SJSA1 (cell line): Measurements from ENCODE around the gene FGGY. TPM values are rescaled to one million over a fixed set of nuclear protein-coding genes. Genes with fewer than 3 reads are reported as not detected.

ENCODE experiments used
- DNase-seq, 2 experiments: peaks; one replicate each; pipeline ENCODE4 v3.0.0-alpha.2; 2015 to 2020; ENCODE audit warnings: low spot score in 2 of 2, low read depth in 1 of 2
- H3K27ac ChIP-seq: fragments of 250-450 bp; sonication (Bioruptor Pico); 2 replicates; pipeline ENCODE4 v1.5.1; 2020; ENCODE audit warnings: mild to moderate bottlenecking, moderate library complexity
- H3K27me3 ChIP-seq: fragments of 250-450 bp; sonication (Bioruptor Pico); replicated peaks from 2 replicates; pipeline ENCODE4 v1.5.1; 2020; ENCODE audit warnings: mild to moderate bottlenecking, moderate library complexity
- H3K36me3 ChIP-seq: fragments of 250-450 bp; sonication (Bioruptor Pico); 2 replicates; pipeline ENCODE4 v1.5.1; 2020; ENCODE audit warnings: mild to moderate bottlenecking
- H3K4me1 ChIP-seq: fragments of 250-450 bp; sonication (Bioruptor Pico); replicated peaks from 2 replicates; pipeline ENCODE4 v1.6.1; 2021; ENCODE audit warnings: mild to moderate bottlenecking
- H3K4me3 ChIP-seq: fragments of 250-450 bp; sonication (Bioruptor Pico); 2 replicates; pipeline ENCODE4 v1.5.1; 2020; ENCODE audit warnings: mild to moderate bottlenecking
- H3K9me3 ChIP-seq: fragments of 250-450 bp; sonication (Bioruptor Pico); replicated peaks from 2 replicates; pipeline ENCODE4 v1.5.1; 2020; ENCODE audit warnings: mild to moderate bottlenecking
- total RNA-seq: library from RNA; depleted of rRNA; stranded (reverse); fragments of >200 nt; shearing (Covaris generic); gene quantifications from 2 replicates; pipeline ENCODE4 v1.2.3, GENCODE V29; 2014

FGGY gene
- total RNA-seq, 1 experiment from 2014 or later: 9.0 TPM

DNA sequence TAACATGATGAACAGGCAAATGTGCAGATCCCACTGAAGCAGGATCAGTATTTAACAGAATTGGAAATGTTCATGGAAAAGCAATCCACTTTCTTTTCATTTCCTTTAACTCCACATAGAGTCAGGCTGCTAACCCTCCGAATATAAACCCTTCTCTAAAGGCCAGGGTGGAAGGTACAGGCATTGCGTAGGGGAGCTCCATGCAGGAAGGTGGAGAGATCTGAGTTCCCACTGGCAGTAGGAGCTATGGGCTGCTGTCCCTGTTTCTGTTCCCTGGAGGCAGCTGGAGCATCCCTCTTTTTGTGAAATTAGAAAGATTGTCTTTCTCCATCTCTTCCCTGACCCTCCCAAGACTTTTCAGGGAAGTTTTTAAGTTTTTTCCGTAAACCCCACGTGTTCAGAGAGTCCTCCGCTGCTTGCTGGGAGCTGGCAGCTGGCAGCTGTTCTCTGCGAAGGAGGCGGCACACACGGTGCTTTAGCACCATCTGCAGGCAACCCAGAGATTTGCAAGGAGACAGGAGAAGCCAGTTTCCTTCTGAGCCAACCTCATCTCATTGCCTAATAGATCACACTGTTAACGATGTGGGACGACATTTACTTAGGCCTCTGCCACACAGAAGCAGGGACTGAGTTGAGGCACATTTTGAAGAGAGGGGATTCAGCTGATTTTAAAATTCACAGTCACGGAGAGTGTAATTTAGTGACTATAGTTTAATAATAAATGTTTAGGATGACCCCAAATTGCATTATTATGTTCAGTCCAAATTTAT, 462.4 kb downstream of the FGGY start:
- H3K36me3 ChIP-seq: no peaks in the 10 kb centered on the region
- no peaks in the 10 kb centered on the region for H3K27me3 ChIP-seq
- H3K9me3 ChIP-seq: no peaks in the 10 kb centered on the region
- DNase-seq: peak; percentile 75 to 76
- H3K4me1 ChIP-seq: peaks cover 11% of the 10 kb centered on the region
- no peak overlapping the region for H3K27ac ChIP-seq
- H3K4me3 ChIP-seq: no peak overlapping the region

DNA sequence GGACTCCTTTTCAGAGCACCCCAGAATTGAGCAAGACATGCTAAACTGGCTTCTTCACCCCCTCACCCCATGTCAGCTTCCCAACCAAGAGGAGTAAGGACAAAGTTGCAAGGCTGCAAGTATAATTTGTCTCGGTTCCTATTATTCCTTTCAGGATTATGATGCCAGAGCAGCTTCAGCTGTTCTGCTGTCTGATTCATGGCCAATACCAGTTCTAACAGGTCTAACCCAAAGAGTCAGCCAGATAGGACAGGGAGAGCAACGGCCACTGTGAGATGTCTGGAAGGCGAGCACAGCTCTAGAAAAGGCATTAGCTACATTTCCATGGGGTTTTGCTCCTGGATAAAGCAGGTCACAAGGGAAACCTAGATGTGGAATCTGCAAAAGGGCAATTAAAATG, 464.5 kb downstream of the FGGY start:
- H3K4me3 ChIP-seq: no peak overlapping the region
- no peaks in the 10 kb centered on the region for H3K27me3 ChIP-seq
- no peaks in the 10 kb centered on the region for H3K9me3 ChIP-seq
- DNase-seq: no peak
- H3K4me1 ChIP-seq: peaks cover 6% of the 10 kb centered on the region
- H3K36me3 ChIP-seq: no peaks in the 10 kb centered on the region
- no peak overlapping the region for H3K27ac ChIP-seq

DNA sequence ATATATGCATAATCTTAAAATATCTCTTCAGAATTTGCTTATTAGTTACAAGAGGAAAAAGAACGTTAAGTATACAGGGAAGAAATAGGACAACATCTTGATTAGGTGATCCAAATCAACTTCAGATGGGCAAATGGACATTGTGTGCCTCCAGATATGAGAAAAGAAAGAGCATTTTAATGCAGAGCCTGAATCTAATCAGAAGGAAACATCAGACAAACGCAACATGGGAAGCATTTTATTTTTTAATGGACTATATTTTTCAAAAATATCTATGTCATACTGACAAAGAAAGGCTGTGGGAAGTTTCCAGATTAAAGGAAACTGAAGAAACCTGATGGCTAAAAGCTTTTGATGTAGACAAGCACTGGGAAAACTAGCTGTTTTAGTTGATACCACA, 466.5 kb downstream of the FGGY start:
- Histone ChIP-seq H3K9me3 (no peaks in the 10 kb centered on the region), H3K4me1 (peaks cover 6% of the 10 kb centered on the region), H3K27me3 (no peaks in the 10 kb centered on the region), H3K27ac (no peak overlapping the region), H3K36me3 (no peaks in the 10 kb centered on the region), H3K4me3 (no peak overlapping the region)
- no peak for DNase-seq

DNA sequence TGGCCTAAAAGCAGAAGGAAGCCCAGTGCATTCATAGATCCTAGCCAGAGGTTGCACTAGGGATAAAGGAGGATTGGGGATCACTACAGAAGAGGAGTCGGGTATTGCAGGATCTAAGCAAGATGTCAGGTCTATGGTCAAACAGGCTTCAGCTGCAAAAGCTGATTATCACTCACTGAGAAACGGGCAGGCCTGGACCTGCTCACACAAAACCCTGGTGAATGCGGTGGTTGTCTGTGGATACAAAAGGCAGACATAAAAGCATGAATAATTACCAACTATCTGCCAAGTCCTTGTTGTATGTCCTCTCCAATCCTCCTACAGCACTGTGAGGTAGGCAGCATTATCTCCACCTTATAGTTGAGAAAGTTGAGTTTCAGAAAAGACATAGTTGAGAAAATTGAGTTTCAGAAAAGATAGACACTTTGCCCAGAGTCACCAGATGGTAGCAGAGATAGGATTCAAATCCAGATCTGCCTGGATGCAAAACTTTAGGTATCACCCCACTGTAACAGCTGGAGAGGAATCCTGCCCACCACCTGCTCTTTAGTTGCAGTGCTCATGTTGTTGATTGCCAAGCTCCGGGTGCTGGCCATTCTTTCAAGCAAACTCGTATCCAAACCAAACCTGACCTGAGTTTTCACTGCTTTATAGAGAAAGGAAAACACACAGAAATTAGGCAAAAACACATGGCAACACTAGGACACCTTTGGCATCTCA, 468.3 kb downstream of the FGGY start:
- Histone ChIP-seq H3K27ac (no peak overlapping the region), H3K4me3 (no peak overlapping the region), H3K27me3 (no peaks in the 10 kb centered on the region), H3K4me1 (no peaks in the 10 kb centered on the region), H3K36me3 (no peaks in the 10 kb centered on the region), H3K9me3 (no peaks in the 10 kb centered on the region)
- DNase-seq: no peak

DNA sequence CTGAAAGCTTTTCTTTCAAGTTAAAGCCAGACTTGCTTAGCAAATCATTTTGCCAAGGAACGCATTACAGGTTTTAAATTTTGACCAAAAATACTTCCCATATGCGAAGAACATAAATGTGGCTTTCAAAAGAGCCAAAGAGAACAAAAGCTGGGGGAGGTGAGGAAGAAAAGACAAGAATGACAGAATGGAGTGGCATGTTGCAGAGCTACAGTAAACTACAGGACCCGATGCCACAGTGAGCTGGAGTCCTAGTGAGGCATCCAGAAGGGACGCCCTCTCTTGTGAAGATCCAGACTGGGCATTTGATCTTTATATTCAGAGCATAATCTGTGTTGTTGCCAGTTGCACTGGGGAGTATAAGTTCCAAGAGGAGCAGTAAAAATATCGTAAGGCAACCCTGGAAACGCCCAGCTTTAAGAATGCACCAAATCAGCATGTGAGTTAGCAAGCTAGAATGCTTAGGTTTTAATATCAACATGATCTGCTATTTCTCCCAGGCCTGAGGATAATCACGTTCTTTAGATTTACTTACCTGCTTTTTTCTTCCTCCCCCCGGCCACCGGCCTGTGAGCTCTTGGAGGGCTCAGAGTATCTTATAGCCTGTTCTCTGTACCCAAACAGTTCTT, 469.4 kb downstream of the FGGY start:
- Histone ChIP-seq H3K9me3 (no peaks in the 10 kb centered on the region), H3K27me3 (no peaks in the 10 kb centered on the region), H3K4me3 (no peak overlapping the region), H3K4me1 (no peaks in the 10 kb centered on the region), H3K36me3 (no peaks in the 10 kb centered on the region), H3K27ac (no peak overlapping the region)
- no peak for DNase-seq

DNA sequence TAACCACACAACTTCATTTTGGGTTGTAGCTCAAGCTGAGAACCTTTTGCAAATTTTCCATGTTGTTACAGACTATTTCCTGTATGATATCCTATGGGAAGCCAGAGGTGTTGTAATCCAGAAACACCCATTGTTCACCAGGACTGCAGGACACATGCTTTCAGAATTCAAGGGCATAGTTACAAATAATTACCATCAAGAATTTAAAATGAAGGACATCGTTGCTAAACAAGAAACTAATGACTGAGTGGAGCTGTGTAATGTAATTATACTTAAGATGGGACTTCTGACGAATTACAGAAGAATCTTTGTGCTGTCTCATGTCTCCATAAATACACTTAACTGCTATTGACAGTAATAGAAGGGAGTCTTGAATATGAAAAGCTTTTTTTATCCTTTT, 470.2 kb downstream of the FGGY start:
- H3K27me3 ChIP-seq: no peaks in the 10 kb centered on the region
- no peaks in the 10 kb centered on the region for H3K9me3 ChIP-seq
- no peak for DNase-seq
- H3K36me3 ChIP-seq: no peaks in the 10 kb centered on the region
- no peaks in the 10 kb centered on the region for H3K4me1 ChIP-seq
- H3K4me3 ChIP-seq: no peak overlapping the region
- H3K27ac ChIP-seq: no peak overlapping the region

DNA sequence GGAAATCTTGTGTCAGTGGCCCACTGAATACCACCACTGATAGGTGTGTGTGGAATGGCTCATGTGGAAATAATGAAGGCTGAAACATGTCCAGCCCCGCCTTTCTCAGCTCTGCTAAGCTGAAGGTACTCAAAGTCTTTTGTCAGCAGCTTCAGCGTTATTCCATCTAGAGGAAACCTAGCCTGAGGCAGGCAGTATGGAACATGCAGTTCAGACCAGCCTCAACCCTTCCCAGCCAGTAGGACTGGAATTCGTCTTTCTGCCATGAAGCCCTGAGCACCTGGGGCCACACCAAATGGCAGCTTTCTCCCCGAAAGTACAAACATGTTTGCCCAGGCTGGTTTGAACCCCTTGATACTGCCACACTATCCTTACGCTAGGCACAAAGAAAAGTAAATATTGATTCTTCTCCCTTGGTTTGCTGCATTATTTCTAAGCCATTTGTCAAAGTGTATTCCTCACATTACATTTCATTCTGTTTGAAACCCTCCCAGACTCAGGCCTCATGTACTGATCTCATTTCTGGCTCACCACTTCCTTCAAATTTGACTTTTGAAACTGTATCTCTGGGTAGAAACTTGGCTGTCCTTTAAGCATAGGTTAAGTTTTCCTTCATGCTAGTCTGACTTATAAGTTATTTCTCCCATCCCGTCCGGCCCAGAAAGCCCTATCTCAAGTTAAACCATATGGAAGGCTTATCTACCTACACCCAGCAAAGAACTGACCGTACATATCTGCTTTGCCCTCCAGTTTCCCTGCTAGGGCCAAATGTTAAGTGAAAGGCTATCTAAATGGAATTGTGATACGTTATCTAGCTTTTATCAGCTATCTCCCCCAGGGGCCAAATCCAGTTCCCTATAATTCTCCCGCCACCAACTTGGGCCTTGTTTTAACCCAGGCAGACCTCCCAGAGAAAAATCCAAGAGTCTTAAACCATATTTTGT, 472.2 kb downstream of the FGGY start:
- Histone ChIP-seq H3K4me1 (no peaks in the 10 kb centered on the region), H3K36me3 (no peaks in the 10 kb centered on the region), H3K27me3 (no peaks in the 10 kb centered on the region), H3K27ac (no peak overlapping the region), H3K4me3 (no peak overlapping the region), H3K9me3 (no peaks in the 10 kb centered on the region)
- no peak for DNase-seq

DNA sequence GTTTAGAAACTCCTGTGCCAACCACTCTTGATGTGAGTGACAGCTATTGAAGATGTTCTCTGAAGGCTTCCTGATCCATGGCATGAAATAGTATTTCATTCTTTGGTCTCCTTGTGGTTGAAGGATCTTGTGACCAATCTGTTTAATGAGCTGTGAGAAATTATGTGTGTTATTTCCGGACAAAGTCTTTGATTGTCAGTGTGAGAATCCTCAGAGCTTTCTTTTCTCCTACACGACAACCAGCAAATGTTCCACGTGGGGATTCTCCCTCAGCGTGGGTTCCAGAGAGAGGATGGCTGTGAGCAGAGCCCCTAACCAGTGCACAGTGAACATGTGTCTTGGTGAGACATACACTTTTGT, 472.8 kb downstream of the FGGY start:
- DNase-seq: no peak
- no peak overlapping the region for H3K27ac ChIP-seq
- no peaks in the 10 kb centered on the region for H3K36me3 ChIP-seq
- H3K9me3 ChIP-seq: no peaks in the 10 kb centered on the region
- H3K4me3 ChIP-seq: no peak overlapping the region
- no peaks in the 10 kb centered on the region for H3K4me1 ChIP-seq
- no peaks in the 10 kb centered on the region for H3K27me3 ChIP-seq

DNA sequence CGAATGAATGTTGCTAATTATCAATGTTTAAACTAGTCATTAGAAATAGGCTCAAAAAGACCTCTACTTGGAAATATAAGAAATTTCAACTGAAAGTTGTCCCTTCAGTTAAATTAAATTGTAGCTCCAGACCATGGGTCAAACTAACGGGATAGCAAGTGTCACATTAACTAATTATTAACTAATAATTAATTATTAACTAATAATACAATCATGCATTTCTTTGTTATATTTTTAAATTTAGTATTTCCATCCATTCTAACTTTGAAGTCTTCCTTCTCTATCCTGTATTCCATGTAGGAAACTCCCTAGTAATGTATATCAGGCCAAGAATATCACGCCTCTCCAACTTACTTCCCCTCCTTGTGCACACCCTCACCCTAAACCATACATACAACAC, 474.5 kb downstream of the FGGY start:
- no peak for DNase-seq
- no peaks in the 10 kb centered on the region for H3K36me3 ChIP-seq

DNA sequence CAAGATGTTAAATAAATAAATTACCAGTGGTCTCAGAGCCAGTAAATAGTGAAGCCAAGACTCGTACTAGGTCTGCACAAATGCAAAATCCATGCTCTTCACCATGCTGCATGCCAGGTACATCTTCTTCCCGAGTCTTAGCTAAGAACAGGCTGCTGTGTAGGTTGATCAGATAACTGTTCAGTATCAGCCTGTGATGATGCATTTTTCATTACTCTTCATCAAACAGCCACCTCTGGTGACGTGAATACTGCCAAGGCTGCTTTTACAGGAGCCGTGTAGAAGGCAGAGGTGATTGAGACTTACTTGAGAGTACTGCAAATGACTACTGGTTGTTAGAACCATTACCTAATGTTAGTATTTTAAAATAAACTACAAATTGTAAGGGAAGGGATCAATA, 478.6 kb downstream of the FGGY start:
- Histone ChIP-seq H3K9me3 (no peaks in the 10 kb centered on the region), H3K4me1 (no peaks in the 10 kb centered on the region)

More for the DNA sequence above, 474.5 kb downstream of the FGGY start:
- H3K4me1 ChIP-seq: no peaks in the 10 kb centered on the region
- no peaks in the 10 kb centered on the region for H3K27me3 ChIP-seq
- no peak overlapping the region for H3K27ac ChIP-seq
- no peaks in the 10 kb centered on the region for H3K9me3 ChIP-seq
- no peak overlapping the region for H3K4me3 ChIP-seq

DNA sequence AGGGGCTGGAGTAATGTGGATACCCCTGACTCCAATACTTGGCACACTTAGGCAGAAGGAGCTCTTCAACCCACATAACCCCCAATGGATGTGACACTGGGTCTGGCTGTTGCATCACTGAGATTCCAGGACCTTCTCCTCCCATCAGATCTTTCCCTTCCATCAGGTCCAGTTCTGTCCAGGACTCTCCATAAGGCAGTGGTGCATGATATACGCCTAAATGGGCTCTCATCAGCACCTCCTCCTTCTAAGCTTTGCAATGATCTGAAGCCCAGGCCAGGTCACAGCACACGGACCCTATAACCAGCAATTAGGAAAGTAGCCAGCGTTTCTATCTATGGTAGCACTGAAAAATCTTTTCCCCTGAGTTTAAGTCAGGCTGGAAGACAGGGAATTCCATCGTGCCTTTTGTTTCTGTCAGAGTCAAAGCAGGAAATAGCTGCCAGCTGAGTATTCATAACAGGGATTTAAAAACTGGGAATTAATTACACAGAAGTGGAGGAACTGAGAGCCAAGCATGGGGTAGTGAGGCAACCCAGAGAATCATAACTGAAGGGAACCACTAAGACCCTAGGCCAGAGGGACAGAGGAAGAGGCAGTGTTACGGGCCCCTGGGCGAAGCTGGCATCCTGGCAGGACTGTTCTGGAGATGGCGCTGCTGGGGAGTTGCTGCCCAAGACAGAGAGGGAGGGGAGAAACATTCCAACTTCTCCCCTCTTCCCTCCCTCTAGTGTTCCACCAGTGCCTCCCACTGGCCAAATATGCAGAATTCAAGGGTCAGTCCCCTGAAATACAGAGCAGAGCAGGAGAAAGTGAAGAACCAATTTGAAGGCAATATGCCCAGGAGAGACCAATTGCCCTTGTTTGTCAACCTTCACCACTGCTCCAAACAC, 480.3 kb downstream of the FGGY start:
- no peak for DNase-seq
- no peak overlapping the region for H3K4me3 ChIP-seq

More for the DNA sequence above, 478.6 kb downstream of the FGGY start:
- Histone ChIP-seq H3K4me3 (no peak overlapping the region), H3K27ac (no peak overlapping the region), H3K27me3 (no peaks in the 10 kb centered on the region), H3K36me3 (no peaks in the 10 kb centered on the region)
- DNase-seq: no peak

DNA sequence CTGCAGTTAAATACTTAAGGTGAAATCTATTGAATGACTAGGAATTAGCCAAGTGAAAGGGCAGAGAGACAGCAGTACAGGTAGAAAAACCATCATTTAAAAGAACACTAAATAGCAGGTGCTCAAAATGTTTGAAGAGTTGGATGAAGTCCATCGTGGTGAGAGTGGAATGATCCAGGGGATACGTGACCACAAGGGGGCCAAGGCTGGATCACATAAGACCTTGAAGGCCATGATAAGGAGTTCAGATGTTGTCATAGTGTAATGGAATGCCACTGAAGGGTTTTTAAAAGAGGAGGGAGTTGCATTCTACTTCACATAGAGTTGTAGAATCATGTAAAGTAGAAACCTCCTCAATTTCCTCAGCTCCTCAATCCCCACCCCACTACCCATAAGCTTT, 483.1 kb downstream of the FGGY start:
- H3K27me3 ChIP-seq: no peaks in the 10 kb centered on the region
- H3K27ac ChIP-seq: no peak overlapping the region
- H3K9me3 ChIP-seq: no peaks in the 10 kb centered on the region
- H3K4me1 ChIP-seq: no peaks in the 10 kb centered on the region
- DNase-seq: no peak
- no peak overlapping the region for H3K4me3 ChIP-seq
- H3K36me3 ChIP-seq: no peaks in the 10 kb centered on the region

More for the DNA sequence above, 480.3 kb downstream of the FGGY start:
- no peaks in the 10 kb centered on the region for H3K4me1 ChIP-seq
- no peaks in the 10 kb centered on the region for H3K36me3 ChIP-seq
- no peaks in the 10 kb centered on the region for H3K27me3 ChIP-seq
- no peak overlapping the region for H3K27ac ChIP-seq
- no peaks in the 10 kb centered on the region for H3K9me3 ChIP-seq

DNA sequence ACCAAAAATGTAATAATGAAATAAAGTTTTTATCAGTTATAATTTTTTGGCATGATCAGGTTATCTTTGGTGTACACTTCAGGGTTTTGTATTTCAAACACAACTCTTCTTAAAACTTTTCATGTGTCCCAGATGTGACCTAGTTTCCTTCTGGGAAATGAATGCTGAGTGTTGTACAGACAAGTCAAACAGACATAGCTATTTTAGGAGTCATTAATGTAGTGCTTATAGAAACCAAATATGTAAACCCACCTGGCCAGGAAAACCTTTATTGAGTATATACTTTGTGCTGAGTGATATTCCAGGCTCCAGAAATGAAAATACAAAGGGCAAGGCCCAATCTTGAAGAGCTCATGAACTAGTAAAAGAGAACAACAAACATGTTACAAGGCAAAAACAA, 491.9 kb downstream of the FGGY start:
- DNase-seq: no peak
- Histone ChIP-seq H3K36me3 (no peaks in the 10 kb centered on the region), H3K27ac (no peak overlapping the region), H3K27me3 (no peaks in the 10 kb centered on the region), H3K9me3 (no peaks in the 10 kb centered on the region), H3K4me3 (no peak overlapping the region), H3K4me1 (no peaks in the 10 kb centered on the region)
